MM.1S (cell line): ENCODE measurements around the gene SCYGR5.
"Not testable (repeated sequence)": the region's sequence is repeated elsewhere in the genome, so short reads cannot be mapped to it uniquely, and the experiment has no call there.

ENCODE experiments used
- DNase-seq: peaks from one replicate; pipeline ENCODE4 v3.0.0-alpha.2; 2015
- H2AFZ ChIP-seq: fragments of 300-600 bp; sonication (generic); 2 replicates; pipeline ENCODE4 v1.6.0; 2016; ENCODE audit warnings: antibody characterized with exemption, low read length
- H3F3A ChIP-seq: fragments of 300-600 bp; sonication (generic); 2 replicates; pipeline ENCODE4 v1.6.1; 2016; ENCODE audit warnings: mild to moderate bottlenecking, antibody characterized with exemption, low read length, moderate library complexity, mixed read lengths; ENCODE audit not compliant: insufficient read depth
- H3K27ac ChIP-seq: fragments of 300-600 bp; sonication (generic); 2 replicates; pipeline ENCODE4 v1.5.1; 2016; ENCODE audit warnings: mild to moderate bottlenecking, low read length
- H3K27me3 ChIP-seq: fragments of 300-600 bp; sonication (generic); replicated peaks from 2 replicates; pipeline ENCODE4 v1.6.0; 2016; ENCODE audit warnings: low read length; ENCODE audit not compliant: insufficient read depth
- H3K36me3 ChIP-seq: fragments of 300-600 bp; sonication (generic); replicated peaks from 2 replicates; pipeline ENCODE4 v1.6.1; 2016; ENCODE audit warnings: mild to moderate bottlenecking, low read length, mixed read lengths; ENCODE audit not compliant: insufficient read depth
- H3K4me1 ChIP-seq: fragments of 300-600 bp; sonication (generic); 2 replicates; pipeline ENCODE4 v1.6.1; 2016; ENCODE audit warnings: low read length, mixed read lengths
- H3K4me2 ChIP-seq: fragments of 300-600 bp; sonication (generic); 2 replicates; pipeline ENCODE4 v1.6.0; 2016; ENCODE audit warnings: low read depth, low read length
- H3K4me3 ChIP-seq: fragments of 300-600 bp; sonication (generic); 2 replicates; pipeline ENCODE4 v1.5.1; 2016; ENCODE audit warnings: low read length, mixed read lengths
- H3K79me2 ChIP-seq: fragments of 300-600 bp; sonication (generic); 2 replicates; pipeline ENCODE4 v1.6.1; 2016; ENCODE audit warnings: mixed run types, low read length, mixed read lengths
- H3K9ac ChIP-seq: fragments of 300-600 bp; sonication (generic); 2 replicates; pipeline ENCODE4 v1.6.1; 2016; ENCODE audit warnings: low read length, mixed read lengths
- H3K9me2 ChIP-seq: fragments of 300-600 bp; sonication (generic); replicated peaks from 2 replicates; pipeline ENCODE4 v1.6.1; 2016; ENCODE audit warnings: mild to moderate bottlenecking, low read length, mixed read lengths; ENCODE audit not compliant: insufficient read depth
- H3K9me3 ChIP-seq: fragments of 300-600 bp; sonication (generic); replicated peaks from 2 replicates; pipeline ENCODE4 v1.6.1; 2016; ENCODE audit warnings: mild to moderate bottlenecking, low read length, mixed read lengths; ENCODE audit not compliant: insufficient read depth
- H4K20me1 ChIP-seq: fragments of 300-600 bp; sonication (generic); 2 replicates; pipeline ENCODE4 v1.6.1; 2016; ENCODE audit warnings: mild to moderate bottlenecking, low read length, moderate library complexity, mixed read lengths; ENCODE audit not compliant: insufficient read depth
- CTCF ChIP-seq: fragments of 300-600 bp; sonication (generic); IDR thresholded peaks from 2 replicates; pipeline ENCODE4 v1.5.1; 2016; ENCODE audit warnings: antibody characterized with exemption, low read length, mixed read lengths
- EZH2 ChIP-seq: fragments of 300-600 bp; sonication (generic); optimal IDR thresholded peaks from 2 replicates; pipeline ENCODE3; 2017; ENCODE audit warnings: low read depth, mild to moderate bottlenecking, antibody characterized with exemption, low read length, mixed read lengths
- EZH2phosphoT487 ChIP-seq: fragments of 300-600 bp; sonication (generic); IDR thresholded peaks from 2 replicates; pipeline ENCODE4 v1.6.1; 2018; ENCODE audit warnings: antibody characterized with exemption, low read length

Gene SCYGR5

GRCh38 chr2:227661827-227662226 is 4.8 kb upstream of the SCYGR5 start:
- H2AFZ ChIP-seq: no peak overlapping the region
- H3K9me2 ChIP-seq: no peaks in the 10 kb centered on the region
- no peak overlapping the region for H3K27ac ChIP-seq
- no peaks in the 10 kb centered on the region for H3K9me3 ChIP-seq
- DNase-seq: no peak
- H3K79me2 ChIP-seq: no peaks in the 10 kb centered on the region
- no peaks in the 10 kb centered on the region for H3K4me1 ChIP-seq
- no peak for TF ChIP-seq EZH2phosphoT487
- TF ChIP-seq CTCF: no peak
- no peak for TF ChIP-seq EZH2
- no peaks in the 10 kb centered on the region for H3F3A ChIP-seq
- no peaks in the 10 kb centered on the region for H3K27me3 ChIP-seq
- no peak overlapping the region for H3K4me3 ChIP-seq
- H3K36me3 ChIP-seq: no peaks in the 10 kb centered on the region
- no peak overlapping the region for H3K9ac ChIP-seq
- H3K4me2 ChIP-seq: no peak overlapping the region
- H4K20me1 ChIP-seq: no peaks in the 10 kb centered on the region

- no peak overlapping the region for H3K4me2 ChIP-seq
- H3K36me3 ChIP-seq: no peaks in the 10 kb centered on the region
- H3K79me2 ChIP-seq: no peaks in the 10 kb centered on the region
- TF ChIP-seq CTCF: no peak
- TF ChIP-seq EZH2phosphoT487: no peak
- TF ChIP-seq EZH2: no peak
- no peaks in the 10 kb centered on the region for H3K4me1 ChIP-seq
- no peaks in the 10 kb centered on the region for H3K9me3 ChIP-seq
- no peaks in the 10 kb centered on the region for H3K9me2 ChIP-seq
- H3K27ac ChIP-seq: no peak overlapping the region
- no peaks in the 10 kb centered on the region for H4K20me1 ChIP-seq
- H3F3A ChIP-seq: no peaks in the 10 kb centered on the region
- H2AFZ ChIP-seq: no peak overlapping the region
- no peak overlapping the region for H3K9ac ChIP-seq
- DNase-seq: no peak
- H3K27me3 ChIP-seq: no peaks in the 10 kb centered on the region
- no peak overlapping the region for H3K4me3 ChIP-seq
These were observed 1.2 kb upstream of the SCYGR5 start for GRCh38 chr2:227665189-227665940.

GRCh38 chr2:227671170-227671905 is 4.7 kb downstream of the SCYGR5 start:
- Histone ChIP-seq H3K4me3 (no peak overlapping the region), H3K9me3 (no peaks in the 10 kb centered on the region)

GRCh38 chr2:227673620-227674019 is 7.0 kb downstream of the SCYGR5 start:
- H3K79me2 ChIP-seq, H3K9me3 ChIP-seq, H3K4me2 ChIP-seq, H3K27ac ChIP-seq, H3K4me3 ChIP-seq, H3K27me3 ChIP-seq, H3K9me2 ChIP-seq, DNase-seq, H2AFZ ChIP-seq, H3F3A ChIP-seq, H3K9ac ChIP-seq, H3K4me1 ChIP-seq, H4K20me1 ChIP-seq, H3K36me3 ChIP-seq: not testable (repeated sequence)

More at GRCh38 chr2:227671170-227671905, 4.7 kb downstream of the SCYGR5 start:
- H3F3A ChIP-seq: no peaks in the 10 kb centered on the region
- H3K36me3 ChIP-seq: no peaks in the 10 kb centered on the region
- no peaks in the 10 kb centered on the region for H3K9me2 ChIP-seq
- no peak overlapping the region for H3K9ac ChIP-seq
- H3K4me2 ChIP-seq: no peak overlapping the region
- H2AFZ ChIP-seq: no peak overlapping the region
- H3K4me1 ChIP-seq: no peaks in the 10 kb centered on the region
- H4K20me1 ChIP-seq: no peaks in the 10 kb centered on the region
- DNase-seq: no peak
- no peak overlapping the region for H3K27ac ChIP-seq
- H3K27me3 ChIP-seq: no peaks in the 10 kb centered on the region
- TF ChIP-seq EZH2: no peak
- H3K79me2 ChIP-seq: no peaks in the 10 kb centered on the region
